ENCODE results near the gene LVRN.

Gene LVRN

DNA sequence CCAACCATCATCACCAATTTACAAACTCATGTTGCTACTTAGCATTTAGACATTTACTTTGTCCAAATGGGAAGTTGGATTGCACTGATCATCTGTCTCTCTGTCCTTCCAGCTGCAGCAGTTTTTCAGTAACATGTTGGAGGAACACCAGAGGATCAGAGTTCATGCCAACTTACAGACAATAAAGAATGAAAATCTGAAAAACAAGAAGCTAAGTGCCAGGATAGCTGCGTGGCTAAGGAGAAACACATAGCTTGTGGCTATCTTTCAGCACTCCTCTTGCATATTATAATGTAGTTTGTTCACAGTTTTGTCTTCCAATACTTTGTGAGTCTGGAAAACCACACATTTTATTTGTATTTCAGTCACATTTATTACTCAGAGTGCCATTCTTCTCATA lies 63.6 kb downstream of the LVRN start:
- H2AFZ ChIP-seq (ENCODE audit: low read depth, low read length) = no peak overlapping the region
- no peaks in the 10 kb centered on the region for H3K9me3 ChIP-seq (ENCODE audit: insufficient read depth, low read length, severe bottlenecking)
- ATAC-seq (ENCODE audit: insufficient read depth, low read depth) (no peak), DNase-seq (no peak)
- H3K4me1 ChIP-seq (ENCODE audit: insufficient read depth, low read length) = no peaks in the 10 kb centered on the region
- H3K79me2 ChIP-seq (ENCODE audit: insufficient read depth, low read length) = no peaks in the 10 kb centered on the region
- no peak overlapping the region for H3K9ac ChIP-seq (ENCODE audit: low read depth, low read length)
- H3K4me2 ChIP-seq (ENCODE audit: insufficient read depth, low read length) = no peak overlapping the region
- no peaks in the 10 kb centered on the region for H4K20me1 ChIP-seq (ENCODE audit: insufficient read depth, low read length)
- no peak overlapping the region for H3K4me3 ChIP-seq (ENCODE audit: low read depth in 1 of 2, low read length in 2 of 2)
- H3K36me3 ChIP-seq (ENCODE audit: insufficient read depth, low read length) = no peaks in the 10 kb centered on the region
- H3K27me3 ChIP-seq (ENCODE audit: insufficient read depth, low read length, poor library complexity) = peaks cover 10% of the 10 kb centered on the region
- H3K27ac ChIP-seq (ENCODE audit: low read length) = no peak overlapping the region
- TF ChIP-seq, protein P1, sequence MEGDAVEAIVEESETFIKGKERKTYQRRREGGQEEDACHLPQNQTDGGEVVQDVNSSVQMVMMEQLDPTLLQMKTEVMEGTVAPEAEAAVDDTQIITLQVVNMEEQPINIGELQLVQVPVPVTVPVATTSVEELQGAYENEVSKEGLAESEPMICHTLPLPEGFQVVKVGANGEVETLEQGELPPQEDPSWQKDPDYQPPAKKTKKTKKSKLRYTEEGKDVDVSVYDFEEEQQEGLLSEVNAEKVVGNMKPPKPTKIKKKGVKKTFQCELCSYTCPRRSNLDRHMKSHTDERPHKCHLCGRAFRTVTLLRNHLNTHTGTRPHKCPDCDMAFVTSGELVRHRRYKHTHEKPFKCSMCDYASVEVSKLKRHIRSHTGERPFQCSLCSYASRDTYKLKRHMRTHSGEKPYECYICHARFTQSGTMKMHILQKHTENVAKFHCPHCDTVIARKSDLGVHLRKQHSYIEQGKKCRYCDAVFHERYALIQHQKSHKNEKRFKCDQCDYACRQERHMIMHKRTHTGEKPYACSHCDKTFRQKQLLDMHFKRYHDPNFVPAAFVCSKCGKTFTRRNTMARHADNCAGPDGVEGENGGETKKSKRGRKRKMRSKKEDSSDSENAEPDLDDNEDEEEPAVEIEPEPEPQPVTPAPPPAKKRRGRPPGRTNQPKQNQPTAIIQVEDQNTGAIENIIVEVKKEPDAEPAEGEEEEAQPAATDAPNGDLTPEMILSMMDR (IDR thresholded peaks at IDR 0.05; ENCODE audit: borderline replicate concordance, extremely low read depth, low read length, poor library complexity, severe bottlenecking) = no peak
- TF ChIP-seq EZH2 (IDR thresholded peaks at IDR 0.05; ENCODE audit: borderline replicate concordance, low read depth, low read length, severe bottlenecking) = no peak

DNA sequence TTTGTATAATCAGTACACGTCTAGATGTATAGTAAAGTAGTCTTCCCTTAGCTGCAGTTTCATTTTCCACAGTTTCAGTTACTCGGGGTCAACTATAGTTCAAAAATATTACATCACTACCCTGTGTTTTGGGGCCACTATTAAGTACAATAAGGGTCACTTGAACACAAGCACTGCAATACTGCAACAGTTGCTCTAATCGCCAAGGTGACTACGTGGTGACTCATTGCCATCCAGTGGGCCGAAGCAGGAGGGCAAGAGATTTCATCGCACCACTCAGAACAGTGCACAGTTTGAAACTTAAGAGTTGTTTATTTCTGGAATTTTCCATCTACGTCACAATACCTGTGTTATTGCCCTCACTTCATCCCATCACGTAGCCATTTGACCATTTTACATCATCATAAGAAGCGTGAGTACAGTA lies 69.8 kb downstream of the LVRN start, which contains the start of gene ARL14EPL:
Gene ARL14EPL (plus strand): TSS at position 379 of the 424 bp plus-strand sequence. CDS start 18,994 bp downstream, outside the sequence.
- Histone ChIP-seq H3K27ac (ENCODE audit: low read length) (no peak within 1 kb of the TSS), H3K9ac (ENCODE audit: low read depth, low read length) (no peak within 1 kb of the TSS), H3K27me3 (ENCODE audit: insufficient read depth, low read length, poor library complexity) (peaks cover 2% of the 10 kb centered on the region), H3K79me2 (ENCODE audit: insufficient read depth, low read length) (no peaks in the 10 kb centered on the region), H3K4me3 (ENCODE audit: low read depth in 1 of 2, low read length in 2 of 2) (no peak within 1 kb of the TSS), H3K4me2 (ENCODE audit: insufficient read depth, low read length) (no peak within 1 kb of the TSS), H3K9me3 (ENCODE audit: insufficient read depth, low read length, severe bottlenecking) (no peaks in the 10 kb centered on the region), H3K4me1 (ENCODE audit: insufficient read depth, low read length) (no peaks in the 10 kb centered on the region), H4K20me1 (ENCODE audit: insufficient read depth, low read length) (no peaks in the 10 kb centered on the region), H3K36me3 (ENCODE audit: insufficient read depth, low read length) (no peaks in the 10 kb centered on the region), H2AFZ (ENCODE audit: low read depth, low read length) (no peak within 1 kb of the TSS)
- no peak for TF ChIP-seq EZH2 (IDR thresholded peaks at IDR 0.05; ENCODE audit: borderline replicate concordance, low read depth, low read length, severe bottlenecking)
- TF ChIP-seq, protein P1 (IDR thresholded peaks at IDR 0.05; ENCODE audit: borderline replicate concordance, extremely low read depth, low read length, poor library complexity, severe bottlenecking) = peak; percentile 21
- ATAC-seq (ENCODE audit: insufficient read depth, low read depth) (no peak), DNase-seq (no peak)

DNA sequence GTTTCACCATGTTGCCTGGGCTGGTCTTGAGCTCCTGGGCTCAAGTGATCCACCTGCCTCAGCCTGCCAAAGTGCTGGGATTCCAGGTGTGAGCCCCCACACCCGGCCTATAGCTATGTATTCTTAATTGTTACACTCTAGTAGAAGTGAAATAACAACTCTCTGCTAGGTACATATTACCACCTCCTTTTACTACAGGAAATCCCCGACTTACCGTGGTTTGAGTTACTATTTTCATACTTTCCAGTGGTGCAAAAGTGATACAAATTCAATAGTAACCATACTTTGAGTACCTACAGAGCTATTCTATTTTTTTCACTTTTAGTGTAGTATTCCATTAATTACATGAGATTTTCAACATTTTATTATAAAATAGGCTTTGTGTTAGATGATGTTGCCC lies 70.7 kb downstream of the LVRN start:
- H3K4me2 ChIP-seq (ENCODE audit: insufficient read depth, low read length) = no peak overlapping the region
- TF ChIP-seq, protein P1 (IDR thresholded peaks at IDR 0.05; ENCODE audit: borderline replicate concordance, extremely low read depth, low read length, poor library complexity, severe bottlenecking) = no peak
- no peak for TF ChIP-seq EZH2 (IDR thresholded peaks at IDR 0.05; ENCODE audit: borderline replicate concordance, low read depth, low read length, severe bottlenecking)

DNA sequence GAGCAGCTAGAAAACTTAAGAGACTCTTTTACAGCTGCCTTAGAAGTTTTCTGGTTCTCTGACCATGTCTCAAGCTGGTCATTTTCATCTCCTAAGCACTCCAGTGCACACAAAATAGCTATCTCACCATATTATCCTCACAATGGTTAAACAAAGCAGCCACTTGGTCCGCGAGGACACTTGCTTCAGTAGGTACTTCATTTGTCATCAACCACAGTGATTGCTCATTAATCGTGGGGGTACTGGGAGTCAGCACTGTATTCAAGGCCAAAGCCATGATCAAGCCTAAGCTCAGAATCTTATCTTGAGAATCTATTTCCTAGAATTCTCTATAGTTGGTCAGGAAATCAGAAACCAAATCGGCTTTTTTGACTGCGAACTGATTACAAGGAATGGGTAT lies 72.8 kb downstream of the LVRN start:
- ATAC-seq (ENCODE audit: insufficient read depth, low read depth) (no peak), DNase-seq (no peak)
- H3K9ac ChIP-seq (ENCODE audit: low read depth, low read length) = no peak overlapping the region
- H2AFZ ChIP-seq (ENCODE audit: low read depth, low read length) = no peak overlapping the region
- TF ChIP-seq EZH2 (IDR thresholded peaks at IDR 0.05; ENCODE audit: borderline replicate concordance, low read depth, low read length, severe bottlenecking) = no peak
- TF ChIP-seq, protein P1 (IDR thresholded peaks at IDR 0.05; ENCODE audit: borderline replicate concordance, extremely low read depth, low read length, poor library complexity, severe bottlenecking) = no peak
- H3K79me2 ChIP-seq (ENCODE audit: insufficient read depth, low read length) = no peaks in the 10 kb centered on the region
- no peaks in the 10 kb centered on the region for H3K9me3 ChIP-seq (ENCODE audit: insufficient read depth, low read length, severe bottlenecking)
- no peaks in the 10 kb centered on the region for H3K4me1 ChIP-seq (ENCODE audit: insufficient read depth, low read length)
- no peak overlapping the region for H3K4me2 ChIP-seq (ENCODE audit: insufficient read depth, low read length)
- H3K27ac ChIP-seq (ENCODE audit: low read length) = no peak overlapping the region
- H3K4me3 ChIP-seq (ENCODE audit: low read depth in 1 of 2, low read length in 2 of 2) = no peak overlapping the region
- H3K36me3 ChIP-seq (ENCODE audit: insufficient read depth, low read length) = no peaks in the 10 kb centered on the region
- H3K27me3 ChIP-seq (ENCODE audit: insufficient read depth, low read length, poor library complexity) = peaks cover 2% of the 10 kb centered on the region
- no peaks in the 10 kb centered on the region for H4K20me1 ChIP-seq (ENCODE audit: insufficient read depth, low read length)

More for the DNA sequence above, 70.7 kb downstream of the LVRN start:
- ATAC-seq (ENCODE audit: insufficient read depth, low read depth) = no peak
- Histone ChIP-seq H2AFZ (ENCODE audit: low read depth, low read length) (no peak overlapping the region), H3K9me3 (ENCODE audit: insufficient read depth, low read length, severe bottlenecking) (no peaks in the 10 kb centered on the region), H3K27ac (ENCODE audit: low read length) (no peak overlapping the region), H3K27me3 (ENCODE audit: insufficient read depth, low read length, poor library complexity) (peaks cover 2% of the 10 kb centered on the region), H3K79me2 (ENCODE audit: insufficient read depth, low read length) (no peaks in the 10 kb centered on the region), H3K36me3 (ENCODE audit: insufficient read depth, low read length) (no peaks in the 10 kb centered on the region), H3K4me1 (ENCODE audit: insufficient read depth, low read length) (no peaks in the 10 kb centered on the region), H3K4me3 (ENCODE audit: low read depth in 1 of 2, low read length in 2 of 2) (no peak overlapping the region), H4K20me1 (ENCODE audit: insufficient read depth, low read length) (no peaks in the 10 kb centered on the region), H3K9ac (ENCODE audit: low read depth, low read length) (no peak overlapping the region)
- no peak for DNase-seq
